Measurements from ENCODE around the gene C8B.

C8B gene

DNA sequence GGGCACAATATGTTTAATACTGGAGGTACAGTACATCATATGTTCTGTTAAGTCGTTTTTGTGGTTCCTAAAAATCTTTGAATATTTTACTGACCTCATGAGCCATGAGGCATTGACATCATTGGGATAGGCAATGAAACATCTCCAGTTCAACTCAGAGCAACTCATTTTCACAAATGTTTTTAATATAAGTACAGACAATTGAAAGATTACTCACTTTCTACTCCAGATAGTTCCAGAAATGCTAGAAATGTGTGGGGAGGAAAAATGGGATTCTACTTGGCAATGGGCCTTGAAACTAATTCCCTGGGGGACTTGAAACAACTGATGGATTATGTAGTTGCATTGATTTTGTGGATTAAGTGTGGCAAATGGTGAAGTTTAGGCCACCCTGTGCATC is 7.2 kb upstream of the C8B start:
- no peak for DNase-seq (ENCODE audit: low spot score)

GRCh38 chr1:56970280-56970679 is 4.5 kb upstream of the C8B start:
- DNase-seq (ENCODE audit: low spot score) = no peak

DNA sequence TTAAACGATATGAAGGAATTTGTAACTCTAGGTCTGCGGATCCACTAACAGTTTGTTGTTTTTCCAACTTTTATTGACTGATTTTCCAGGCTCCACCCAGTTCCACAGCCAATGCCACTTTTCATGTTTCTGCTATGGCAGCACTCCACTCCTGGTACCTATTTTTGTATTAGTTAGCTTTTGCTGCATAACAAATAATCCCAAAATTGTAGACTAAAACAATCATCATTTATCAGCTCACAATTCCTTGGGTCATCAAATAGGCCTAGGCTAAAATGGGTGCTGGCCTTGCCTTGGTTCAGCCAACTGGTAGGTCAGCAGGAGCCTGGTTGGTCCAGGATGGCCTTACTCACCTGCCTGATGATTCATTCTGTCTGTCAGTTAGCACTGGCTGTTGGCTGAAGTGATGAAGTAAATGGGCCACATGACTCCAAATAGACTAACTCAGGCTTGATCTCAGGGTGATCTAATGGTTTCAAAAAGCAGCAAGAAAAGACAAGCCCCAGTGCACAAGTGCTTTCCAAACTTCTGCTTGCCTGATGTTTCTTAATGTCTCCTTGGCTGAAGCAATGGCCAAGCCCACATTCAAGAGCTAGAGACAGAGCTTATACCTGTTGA is 3.2 kb upstream of the C8B start:
- no peak for DNase-seq (ENCODE audit: low spot score)

GRCh38 chr1:56967900-56968832 is 2.4 kb upstream of the C8B start:
- DNase-seq (ENCODE audit: low spot score) = no peak

- DNase-seq (ENCODE audit: low spot score) = no peak
Observed at GRCh38 chr1:56967355-56967754, 1.5 kb upstream of the C8B start.

DNA sequence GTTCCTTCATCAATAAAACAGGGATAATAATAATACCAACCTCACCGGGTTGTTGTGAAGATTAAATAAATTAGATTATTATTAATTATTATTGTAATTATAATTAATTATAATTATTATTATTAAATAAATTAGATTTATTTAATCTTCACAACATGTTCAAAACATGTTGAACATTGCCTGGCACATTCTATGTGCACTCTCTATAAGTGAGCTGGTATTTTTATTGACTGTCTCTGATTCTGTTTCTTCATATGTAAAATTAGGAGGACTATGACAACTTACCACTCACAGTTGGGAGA is 834 bp upstream of the C8B start:
- DNase-seq (ENCODE audit: low spot score) = no peak

- no peak for DNase-seq (ENCODE audit: low spot score)
Observed at GRCh38 chr1:56965191-56965590, 624 bp downstream of the C8B start.

DNA sequence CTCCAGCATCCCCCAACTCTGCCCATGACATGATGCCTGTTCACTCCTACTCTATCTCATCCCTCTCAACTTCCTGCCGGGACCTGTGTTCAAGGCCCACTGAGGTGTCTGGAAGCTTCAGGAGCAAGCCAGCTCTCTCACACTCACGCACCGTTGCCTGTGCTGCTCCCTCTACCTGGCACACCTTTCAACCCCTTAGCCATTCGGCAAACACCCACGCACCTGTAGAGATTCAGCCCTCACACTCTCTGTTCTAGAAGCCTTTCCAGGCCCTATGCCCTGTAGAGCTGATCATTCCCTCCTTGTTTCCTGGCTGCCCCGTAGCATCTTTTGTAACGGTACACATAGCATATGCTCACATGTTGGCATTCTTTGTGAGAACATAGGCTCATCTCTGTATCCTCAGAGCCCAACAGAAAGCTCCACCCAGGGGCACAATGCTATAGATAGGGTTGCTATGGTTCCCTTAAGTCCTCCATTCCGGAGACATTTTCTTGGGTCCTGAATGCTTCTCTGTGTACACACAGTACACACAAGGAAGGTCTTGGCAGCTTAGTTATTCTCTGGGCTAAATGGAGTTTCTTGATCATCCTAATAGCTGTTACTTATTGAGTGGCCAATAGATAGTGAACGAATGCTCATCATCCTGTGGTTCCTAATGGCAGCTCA is 1.3 kb downstream of the C8B start:
- DNase-seq (ENCODE audit: low spot score) = no peak

- no peak for DNase-seq (ENCODE audit: low spot score)
Observed at GRCh38 chr1:56963667-56964066, 2.1 kb downstream of the C8B start.

DNA sequence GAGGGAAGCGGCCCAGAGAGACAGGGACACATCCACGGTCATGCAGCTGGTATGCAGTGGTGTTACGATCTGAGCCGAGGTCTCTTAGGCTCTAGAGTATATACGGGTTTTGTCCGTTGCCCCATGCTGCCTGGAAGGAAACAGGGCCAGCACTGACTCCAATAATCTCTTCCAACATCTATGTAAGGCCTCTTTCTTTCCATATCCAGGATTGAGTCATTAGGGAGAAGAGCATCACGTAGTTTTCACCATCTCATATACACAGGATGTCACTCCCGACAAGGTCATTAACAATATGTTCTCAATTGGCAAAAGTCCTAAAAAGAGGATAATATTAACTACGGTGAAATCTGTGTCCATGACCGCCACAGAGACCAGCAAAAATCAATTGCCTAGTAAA is 4.4 kb downstream of the C8B start:
- DNase-seq (ENCODE audit: low spot score) = no peak

GRCh38 chr1:56958526-56958925 is 7.3 kb downstream of the C8B start:
- DNase-seq (ENCODE audit: low spot score) = no peak

DNA sequence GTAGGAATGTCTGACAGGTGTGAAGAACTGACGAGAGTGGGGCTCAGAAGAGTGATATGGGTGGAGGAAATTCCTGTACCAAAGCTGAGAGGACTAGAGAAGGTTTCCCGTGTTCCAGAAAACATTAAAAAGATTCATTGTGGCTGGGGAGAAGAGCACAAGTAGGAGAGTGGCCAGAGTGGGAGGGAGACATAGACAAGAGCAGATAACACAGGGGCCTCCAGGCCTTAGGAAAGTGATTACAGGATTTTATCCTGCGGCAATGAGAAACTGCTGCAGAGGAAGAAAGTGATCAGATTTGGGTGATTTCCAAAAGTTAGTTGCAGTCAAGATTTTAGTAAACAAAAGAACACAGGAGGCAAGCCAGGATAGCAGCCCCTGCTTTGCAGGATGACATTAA is 7.9 kb downstream of the C8B start:
- DNase-seq (ENCODE audit: low spot score) = no peak

GRCh38 chr1:56954664-56955063 is 11.2 kb downstream of the C8B start:
- no peak for DNase-seq (ENCODE audit: low spot score)

DNA sequence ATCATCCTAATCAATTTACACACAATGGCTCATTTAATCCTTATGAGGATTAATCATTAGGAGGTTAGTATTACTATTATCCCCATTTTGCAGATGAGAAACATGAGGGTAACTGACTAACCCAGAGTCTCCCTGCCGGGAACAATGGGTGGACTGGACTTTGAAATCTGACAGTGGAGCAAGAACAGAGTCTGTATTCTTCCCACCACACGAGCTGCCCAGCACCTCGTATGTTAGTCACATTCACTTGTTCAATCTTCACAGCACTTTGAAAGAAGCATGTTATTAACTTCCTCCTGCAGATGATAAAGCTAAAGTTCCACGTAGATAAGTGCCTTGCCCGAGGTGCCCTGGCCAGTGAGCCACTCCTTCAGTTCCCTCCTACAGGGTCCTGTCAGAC is 12.4 kb downstream of the C8B start:
- no peak for DNase-seq (ENCODE audit: low spot score)

DNA sequence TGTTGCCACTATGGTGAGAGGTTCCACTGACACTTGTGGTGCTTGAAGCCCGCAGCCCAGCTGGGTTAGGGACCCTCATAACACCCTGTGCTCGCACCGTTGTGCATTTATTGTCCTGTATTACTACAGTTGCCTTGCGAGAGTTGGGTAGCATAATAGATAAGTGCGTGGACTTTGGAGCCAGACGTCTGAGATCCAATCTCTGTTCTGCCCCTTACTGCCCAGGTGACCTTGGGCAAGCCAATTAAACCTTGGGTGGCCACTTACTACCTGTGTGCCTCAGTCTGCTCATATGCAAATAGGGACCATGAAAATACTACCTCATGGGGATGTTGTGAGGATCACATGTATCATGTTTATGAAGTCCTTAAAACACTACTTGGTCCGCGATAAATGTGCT is 13.3 kb downstream of the C8B start:
- no peak for DNase-seq (ENCODE audit: low spot score)

- DNase-seq (ENCODE audit: low spot score) = no peak
Observed at GRCh38 chr1:56948403-56949023, 17.3 kb downstream of the C8B start.

- no peak for DNase-seq (ENCODE audit: low spot score)
Observed at GRCh38 chr1:56940039-56940438, 25.8 kb downstream of the C8B start.

GRCh38 chr1:56939209-56939608 is 26.6 kb downstream of the C8B start:
- no peak for DNase-seq (ENCODE audit: low spot score)

- no peak for DNase-seq (ENCODE audit: low spot score)
Observed at GRCh38 chr1:56938646-56939045, 27.2 kb downstream of the C8B start.

- no peak for DNase-seq (ENCODE audit: low spot score)
Observed at GRCh38 chr1:56934430-56935060, 31.3 kb downstream of the C8B start.

DNA sequence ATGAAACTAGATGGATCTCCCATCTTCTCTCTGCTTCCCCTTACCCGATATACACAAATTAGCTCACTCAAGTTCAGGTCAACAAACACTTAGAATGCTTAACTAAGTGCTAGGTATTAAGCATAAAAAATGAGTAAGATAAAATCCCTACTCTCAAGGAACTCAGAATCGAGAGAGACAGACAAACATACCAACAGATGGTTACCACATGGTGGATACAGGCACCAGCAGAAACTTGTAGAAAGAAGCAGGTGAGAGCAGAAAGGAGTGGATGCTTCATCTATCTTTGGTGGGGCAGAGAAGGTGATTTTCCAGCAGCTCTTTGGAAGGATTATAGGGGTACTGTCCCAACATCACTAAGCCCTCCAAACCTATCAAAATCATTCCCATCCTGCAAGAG is 32.2 kb downstream of the C8B start:
- no peak for DNase-seq (ENCODE audit: low spot score)

- DNase-seq (ENCODE audit: low spot score) = no peak
Observed at GRCh38 chr1:56933161-56933560, 32.7 kb downstream of the C8B start.

Data from left forelimb (tissue), 1 donor.